ENCODE results near the gene NOD1.
A peak's percentile ranks its signal among the peaks of the same experiment; 100 is the strongest.
"Not testable (repeated sequence)": the region's sequence is repeated elsewhere in the genome, so short reads cannot be mapped to it uniquely, and the experiment has no call there.

NOD1 gene

GRCh38 chr7:30507346-30507900, 28.8 kb upstream of the NOD1 start:
- not testable (repeated sequence) for H3K4me2 ChIP-seq (ENCODE audit: low read length); H3K9me3 ChIP-seq (ENCODE audit: insufficient read depth, low read length); H3K9ac ChIP-seq (ENCODE audit: low read length); H2AFZ ChIP-seq (ENCODE audit: low read depth, low read length); H3K36me3 ChIP-seq (replicated peaks; ENCODE audit: low read depth, low read length); H4K20me1 ChIP-seq (ENCODE audit: insufficient read depth, low read length); H3K27me3 ChIP-seq (ENCODE audit: low read depth, low read length); H3K27ac ChIP-seq (ENCODE audit: low read length); H3K4me3 ChIP-seq (ENCODE audit: low read length)
- H3K4me1 ChIP-seq (ENCODE audit: low read length) = peaks cover 11% of the 10 kb centered on the region
- peaks cover 20% of the 10 kb centered on the region for H3K79me2 ChIP-seq (ENCODE audit: low read length)

GRCh38 chr7:30505174-30505697, 26.7 kb upstream of the NOD1 start:
- peak overlapping the region; percentile 88 for H3K4me2 ChIP-seq (ENCODE audit: low read length)
- no peak for TF ChIP-seq CTCF (IDR thresholded peaks at IDR 0.05; ENCODE audit: low read depth, low read length)
- TF ChIP-seq EZH2phosphoT487 (IDR thresholded peaks at IDR 0.05; ENCODE audit: low read depth) = no peak
- H4K20me1 ChIP-seq (ENCODE audit: insufficient read depth, low read length) = no peaks in the 10 kb centered on the region
- peak overlapping the region; percentile 99 for H3K4me3 ChIP-seq (ENCODE audit: low read length)
- no peaks in the 10 kb centered on the region for H3K9me3 ChIP-seq (ENCODE audit: insufficient read depth, low read length)
- H3K79me2 ChIP-seq (ENCODE audit: low read length) = peaks cover 23% of the 10 kb centered on the region
- H3K27ac ChIP-seq (ENCODE audit: low read length) = no peak overlapping the region
- H3K27me3 ChIP-seq (ENCODE audit: low read depth, low read length) = no peaks in the 10 kb centered on the region
- H3K4me1 ChIP-seq (ENCODE audit: low read length) = peaks cover 11% of the 10 kb centered on the region
- H3K9ac ChIP-seq (ENCODE audit: low read length) = peak overlapping the region; percentile 52; the same call in 1 of the 2 replicates
- H3K36me3 ChIP-seq (replicated peaks; ENCODE audit: low read depth, low read length) = peaks cover 13% of the 10 kb centered on the region
- peak overlapping the region; percentile 51; the same call in 1 of the 2 replicates for H2AFZ ChIP-seq (ENCODE audit: low read depth, low read length)

- Histone ChIP-seq H3K27ac (ENCODE audit: low read length) (no peak within 1 kb of the TSS), H3K9ac (ENCODE audit: low read length) (peak within 1 kb of the TSS; percentile 83), H3K4me2 (ENCODE audit: low read length) (peak within 1 kb of the TSS; percentile 95), H4K20me1 (ENCODE audit: insufficient read depth, low read length) (no peaks in the 10 kb centered on the region), H2AFZ (ENCODE audit: low read depth, low read length) (peak within 1 kb of the TSS; percentile 86), H3K4me1 (ENCODE audit: low read length) (peaks cover 11% of the 10 kb centered on the region), H3K79me2 (ENCODE audit: low read length) (peaks cover 23% of the 10 kb centered on the region), H3K36me3 (replicated peaks; ENCODE audit: low read depth, low read length) (peaks cover 18% of the 10 kb centered on the region), H3K9me3 (ENCODE audit: insufficient read depth, low read length) (no peaks in the 10 kb centered on the region), H3K27me3 (ENCODE audit: low read depth, low read length) (no peaks in the 10 kb centered on the region), H3K4me3 (ENCODE audit: low read length) (peak within 1 kb of the TSS; percentile 99)
- TF ChIP-seq CTCF (IDR thresholded peaks at IDR 0.05; ENCODE audit: low read depth, low read length) (no peak), EZH2phosphoT487 (IDR thresholded peaks at IDR 0.05; ENCODE audit: low read depth) (no peak)
These were observed 26.0 kb upstream of the NOD1 start, which contains the start of gene GGCT for GRCh38 chr7:30504301-30505173. GGCT (minus strand) TSS chr7:30504829; CDS start chr7:30504709, 120 bp downstream.

GRCh38 chr7:30503274-30504212, 25.0 kb upstream of the NOD1 start:
- Histone ChIP-seq H2AFZ (ENCODE audit: low read depth, low read length) (peak overlapping the region; percentile 86; the same call in 1 of the 2 replicates), H3K9ac (ENCODE audit: low read length) (peak overlapping the region; percentile 83), H3K9me3 (ENCODE audit: insufficient read depth, low read length) (no peaks in the 10 kb centered on the region), H3K4me3 (ENCODE audit: low read length) (peak overlapping the region; percentile 99), H3K36me3 (replicated peaks; ENCODE audit: low read depth, low read length) (peaks cover 18% of the 10 kb centered on the region), H3K27ac (ENCODE audit: low read length) (no peak overlapping the region), H3K4me1 (ENCODE audit: low read length) (peaks cover 11% of the 10 kb centered on the region), H4K20me1 (ENCODE audit: insufficient read depth, low read length) (no peaks in the 10 kb centered on the region), H3K27me3 (ENCODE audit: low read depth, low read length) (no peaks in the 10 kb centered on the region), H3K79me2 (ENCODE audit: low read length) (peaks cover 23% of the 10 kb centered on the region), H3K4me2 (ENCODE audit: low read length) (peak overlapping the region; percentile 95)
- TF ChIP-seq EZH2phosphoT487 (IDR thresholded peaks at IDR 0.05; ENCODE audit: low read depth) (no peak), CTCF (IDR thresholded peaks at IDR 0.05; ENCODE audit: low read depth, low read length) (no peak)
